DMS79 (cell line): Measurements from ENCODE around the gene CEBPZOS.

Experiments
- DNase-seq: peaks from one replicate; lab custom pipeline; 2025; lab: John Stamatoyannopoulos, UW

The CEBPZOS gene

GRCh38 chr2:37232131-37232933, 36.0 kb downstream of the CEBPZOS start:
- no peak for DNase-seq

- no peak for DNase-seq
Observed at GRCh38 chr2:37243435-37243834, 47.1 kb downstream of the CEBPZOS start.

- no peak for DNase-seq
Observed at GRCh38 chr2:37244017-37244416, 47.7 kb downstream of the CEBPZOS start.

GRCh38 chr2:37244755-37245154, 48.5 kb downstream of the CEBPZOS start:
- no peak for DNase-seq

GRCh38 chr2:37246205-37246604, 49.9 kb downstream of the CEBPZOS start:
- no peak for DNase-seq

- DNase-seq = no peak
Observed at GRCh38 chr2:37250869-37251740, 54.8 kb downstream of the CEBPZOS start.
